Thoracic aorta (tissue), 2 donors: ENCODE results near the gene ZNF697. TPM values are rescaled to one million over a fixed set of nuclear protein-coding genes. Genes with fewer than 3 reads are reported as not detected.
"Not testable (repeated sequence)": the region's sequence is repeated elsewhere in the genome, so short reads cannot be mapped to it uniquely, and the experiment has no call there.

Source experiments
- ATAC-seq: fragments of 150-250 bp; one replicate; pipeline ENCODE4 v1.8.0; 2017; ENCODE audit warnings: low read depth; ENCODE audit not compliant: insufficient number of reproducible peaks, low FRiP score
- DNase-seq: peaks from one replicate; pipeline ENCODE4 v3.0.0-alpha.2; 2020; ENCODE audit warnings: low spot score
- H3K27ac ChIP-seq, 2 donors: fragments of 200-600 bp; sonication (generic); 1 replicate in 1 of 2; 2 replicates in 1 of 2; pipeline ENCODE4 v1.5.1; 2016; ENCODE audit warnings: mild to moderate bottlenecking in 2 of 2, moderate library complexity in 2 of 2
- H3K27me3 ChIP-seq: fragments of 200-600 bp; sonication (generic); replicated peaks from 2 replicates; pipeline ENCODE4 v1.6.0; 2016; ENCODE audit warnings: mild to moderate bottlenecking; ENCODE audit not compliant: insufficient read depth
- H3K36me3 ChIP-seq: fragments of 200-600 bp; sonication (generic); one replicate; pipeline ENCODE4 v1.5.1; 2016
- H3K4me1 ChIP-seq, 2 donors: fragments of 200-600 bp; sonication (generic); 1 replicate in 1 of 2; 2 replicates in 1 of 2; pipeline versions ENCODE4 v1.5.1 to v1.6.0; 2016; ENCODE audit warnings: low read depth in 2 of 2, mild to moderate bottlenecking in 1 of 2; ENCODE audit not compliant: control insufficient read depth in 1 of 2
- H3K4me3 ChIP-seq: fragments of 200-600 bp; sonication (generic); 2 replicates; pipeline ENCODE4 v1.5.1; 2016; ENCODE audit warnings: mild to moderate bottlenecking
- H3K9me3 ChIP-seq: fragments of 200-600 bp; sonication (generic); 2 replicates; pipeline ENCODE4 v1.5.1; 2016
- CTCF ChIP-seq: fragments of 200-600 bp; sonication (generic); IDR thresholded peaks from one replicate; pipeline ENCODE4 v1.5.1; 2019; ENCODE audit warnings: antibody characterized with exemption
- total RNA-seq, 2 donors: library from RNA; depleted of rRNA; stranded (reverse); fragments of >200 nt; gene quantifications; one replicate each; pipeline versions ENCODE4 v1.1.0 to v1.2.3, GENCODE V29; 2016

The ZNF697 gene
- total RNA-seq, 2 donors from 2014 or later, result 0.95 to 4.1 TPM

DNA sequence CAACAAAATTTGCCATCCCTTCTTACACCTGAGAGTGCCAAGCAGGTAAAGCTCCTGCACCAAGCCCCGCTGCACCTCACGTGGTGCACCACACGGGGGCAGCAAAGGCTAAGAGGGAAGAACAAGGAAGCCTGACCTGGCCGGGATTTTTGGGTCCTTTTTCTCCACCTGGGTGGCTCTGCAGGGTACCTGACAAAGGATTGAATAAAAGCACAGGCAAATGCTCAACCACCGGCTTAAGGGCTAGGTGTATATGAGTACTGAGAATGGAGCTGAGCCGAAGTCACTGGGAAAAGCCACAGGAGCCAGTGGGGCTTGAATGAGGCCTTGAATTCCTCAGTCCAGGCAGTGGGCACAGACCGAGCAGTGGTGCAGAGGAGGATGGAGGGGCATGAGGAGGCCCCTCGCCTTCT, 36.4 kb downstream of the ZNF697 start:
- Histone ChIP-seq H3K4me1 (peaks cover 0 to 7% of the 10 kb centered on the region in 2 donors), H3K4me3 (no peak overlapping the region), H3K36me3 (no peaks in the 10 kb centered on the region), H3K9me3 (no peaks in the 10 kb centered on the region), H3K27me3 (no peaks in the 10 kb centered on the region), H3K27ac (no peak overlapping the region)
- no peak for ATAC-seq
- peak; percentile 86 for TF ChIP-seq CTCF
- DNase-seq, result peak; percentile 29

- not testable (repeated sequence) for H3K4me3 ChIP-seq, H3K9me3 ChIP-seq, ATAC-seq, DNase-seq, H3K27me3 ChIP-seq, H3K4me1 ChIP-seq, H3K27ac ChIP-seq, H3K36me3 ChIP-seq
Measured at GRCh38 chr1:119608816-119609215, 39.2 kb downstream of the ZNF697 start.

DNA sequence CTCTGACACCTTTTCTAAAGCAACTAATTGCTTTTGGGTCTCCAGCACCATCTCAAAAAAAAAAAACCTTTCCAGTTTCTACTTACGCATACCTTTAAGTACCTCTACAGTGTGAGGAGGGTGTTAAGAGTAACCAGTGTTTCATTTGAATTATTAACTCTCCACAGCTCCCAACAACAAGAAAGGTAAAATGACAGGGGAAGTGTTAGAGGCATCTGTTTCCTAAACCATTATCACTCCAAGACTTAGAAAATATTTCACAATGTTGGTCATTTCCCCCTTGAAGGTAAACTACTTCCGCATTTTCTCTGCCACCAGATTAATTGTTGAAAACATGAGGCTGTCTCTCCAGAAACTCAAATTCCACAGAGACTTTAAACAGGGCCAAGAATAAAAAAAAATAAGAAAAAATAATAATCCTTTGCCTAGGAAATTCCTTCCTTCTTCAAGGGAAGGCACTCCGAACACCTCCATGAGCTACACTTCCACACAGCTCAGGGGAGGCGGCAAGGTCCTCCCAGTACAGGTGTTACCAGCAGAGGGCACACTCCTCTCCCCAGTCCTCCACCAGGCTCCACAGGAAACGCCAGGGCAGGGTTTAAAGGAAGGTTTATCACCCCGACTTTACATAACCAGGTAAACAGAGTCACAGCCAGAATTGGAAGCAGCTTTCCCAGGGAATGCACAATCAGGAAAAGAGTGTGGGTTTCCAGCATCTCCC, 40.8 kb downstream of the ZNF697 start:
- not testable (repeated sequence) for H3K4me3 ChIP-seq, H3K27me3 ChIP-seq, H3K27ac ChIP-seq, H3K36me3 ChIP-seq, H3K4me1 ChIP-seq, ATAC-seq, DNase-seq, H3K9me3 ChIP-seq

GRCh38 chr1:119606394-119606793, 41.7 kb downstream of the ZNF697 start:
- DNase-seq (no peak), ATAC-seq (no peak)
- no peak overlapping the region for H3K4me3 ChIP-seq
- no peaks in the 10 kb centered on the region for H3K4me1 ChIP-seq
- no peaks in the 10 kb centered on the region for H3K36me3 ChIP-seq
- H3K27ac ChIP-seq, result no peak overlapping the region
- no peak for TF ChIP-seq CTCF
- H3K27me3 ChIP-seq, result no peaks in the 10 kb centered on the region
- H3K9me3 ChIP-seq, result no peaks in the 10 kb centered on the region

- H3K27me3 ChIP-seq, result no peaks in the 10 kb centered on the region
- no peak for TF ChIP-seq CTCF
- no peaks in the 10 kb centered on the region for H3K9me3 ChIP-seq
- ATAC-seq, result no peak
- H3K36me3 ChIP-seq, result no peaks in the 10 kb centered on the region
- H3K4me3 ChIP-seq, result no peak overlapping the region
- H3K4me1 ChIP-seq, result no peaks in the 10 kb centered on the region
- H3K27ac ChIP-seq, result no peak overlapping the region
- DNase-seq, result no peak
Measured at GRCh38 chr1:119605686-119606085, 42.4 kb downstream of the ZNF697 start.

- not testable (repeated sequence) for H3K9me3 ChIP-seq, H3K27ac ChIP-seq, H3K36me3 ChIP-seq, ATAC-seq, H3K4me3 ChIP-seq, H3K4me1 ChIP-seq, DNase-seq, H3K27me3 ChIP-seq
Measured at GRCh38 chr1:119605080-119605479, 43.0 kb downstream of the ZNF697 start.

- no peaks in the 10 kb centered on the region for H3K9me3 ChIP-seq
- no peak for TF ChIP-seq CTCF
- no peak for ATAC-seq
Measured at GRCh38 chr1:119603695-119604094, 44.4 kb downstream of the ZNF697 start.

DNA sequence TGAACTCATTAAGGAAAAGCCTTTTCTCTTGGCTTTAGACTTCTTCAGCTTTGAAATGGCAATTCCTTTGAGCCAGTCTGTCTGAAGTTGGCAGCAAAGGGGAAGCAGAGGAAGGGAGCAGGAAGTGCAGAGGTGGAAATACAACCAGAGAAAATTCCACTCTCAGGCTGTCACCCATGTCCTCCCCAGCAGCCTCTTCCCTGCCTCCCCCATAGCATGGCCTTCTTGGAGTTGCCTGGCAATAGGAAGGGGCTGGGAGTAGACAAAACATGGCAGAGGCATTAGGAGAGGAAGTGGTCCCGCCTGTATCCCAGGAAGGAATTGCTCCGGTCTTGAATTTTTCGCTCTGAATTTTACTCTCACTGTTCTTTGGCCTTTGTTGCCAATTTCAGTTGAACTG, 44.8 kb downstream of the ZNF697 start:
- ATAC-seq, H3K4me1 ChIP-seq, DNase-seq, H3K27ac ChIP-seq, H3K4me3 ChIP-seq, H3K27me3 ChIP-seq, H3K36me3 ChIP-seq, H3K9me3 ChIP-seq: not testable (repeated sequence)

More at GRCh38 chr1:119603695-119604094, 44.4 kb downstream of the ZNF697 start:
- Histone ChIP-seq H3K4me1 (no peaks in the 10 kb centered on the region), H3K36me3 (no peaks in the 10 kb centered on the region), H3K27ac (no peak overlapping the region), H3K27me3 (no peaks in the 10 kb centered on the region), H3K4me3 (no peak overlapping the region)
- no peak for DNase-seq

DNA sequence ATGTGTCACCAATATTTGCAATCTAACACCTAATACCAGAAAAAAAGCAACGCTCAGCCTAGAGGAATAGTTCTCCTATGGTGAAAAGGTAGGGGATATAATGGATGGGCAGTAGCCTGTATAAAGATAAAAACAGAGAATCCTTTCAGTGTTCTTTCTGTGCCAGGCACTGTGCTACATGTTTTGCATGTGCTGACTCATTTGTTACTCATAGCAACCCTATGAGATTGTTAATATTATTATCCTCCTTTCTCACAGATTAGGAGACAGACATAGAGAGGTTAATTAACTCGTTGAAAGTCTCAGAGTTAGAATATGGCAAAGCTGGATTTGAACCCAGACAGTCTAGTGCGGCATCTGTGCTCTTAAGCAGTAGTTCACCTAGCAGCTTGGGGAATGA, 45.3 kb downstream of the ZNF697 start:
- H3K4me3 ChIP-seq, H3K4me1 ChIP-seq, DNase-seq, H3K9me3 ChIP-seq, H3K36me3 ChIP-seq, H3K27ac ChIP-seq, H3K27me3 ChIP-seq, ATAC-seq: not testable (repeated sequence)
